WTC11 (cell line): ENCODE measurements around the gene PTEN.

ENCODE experiments used
- CBFB ChIP-seq: sonication (generic); formaldehyde crosslinking; IDR thresholded peaks from 2 replicates; pipeline ENCODE4 v1.8.1; 2022; ENCODE audit warnings: mild to moderate bottlenecking, low read depth, missing genetic modification reagents
- ELF4 ChIP-seq: sonication (generic); formaldehyde crosslinking; IDR thresholded peaks from 2 replicates; pipeline ENCODE4 v1.8.1; 2022; ENCODE audit warnings: low read depth, mild to moderate bottlenecking, moderate library complexity, missing genetic modification reagents
- GRHL2 ChIP-seq: fragments of 250-450 bp; sonication (Bioruptor Pico); IDR thresholded peaks from 2 replicates; pipeline ENCODE4 v1.8.0; 2022; ENCODE audit warnings: mild to moderate bottlenecking, moderate library complexity; ENCODE audit not compliant: insufficient replicate concordance, severe bottlenecking
- JUN ChIP-seq: sonication (generic); formaldehyde crosslinking; IDR thresholded peaks from 2 replicates; pipeline ENCODE4 v1.8.0; 2023; ENCODE audit warnings: mild to moderate bottlenecking, missing genetic modification reagents
- MXD4 ChIP-seq: fragments of 250-450 bp; sonication (Bioruptor Pico); IDR thresholded peaks from 2 replicates; pipeline ENCODE4 v1.8.0; 2021; ENCODE audit warnings: mild to moderate bottlenecking, moderate library complexity, borderline replicate concordance
- NR3C1 ChIP-seq: sonication (generic); formaldehyde crosslinking; conservative IDR thresholded peaks from 2 replicates; pipeline ENCODE4 v1.8.1; 2023; ENCODE audit warnings: low read depth, mild to moderate bottlenecking, missing genetic modification reagents
- TCF7 ChIP-seq: sonication (generic); formaldehyde crosslinking; IDR thresholded peaks from 2 replicates; pipeline ENCODE4 v1.8.0; 2022; ENCODE audit warnings: mild to moderate bottlenecking, low read depth, missing genetic modification reagents, moderate library complexity
- TEAD4 ChIP-seq: sonication (generic); formaldehyde crosslinking; IDR thresholded peaks from 2 replicates; pipeline ENCODE4 v1.8.0; 2022; ENCODE audit warnings: mild to moderate bottlenecking, missing genetic modification reagents
- ZNF263 ChIP-seq: sonication (generic); formaldehyde crosslinking; IDR thresholded peaks from 2 replicates; pipeline ENCODE4 v1.8.1; 2022; ENCODE audit warnings: low read depth, mild to moderate bottlenecking, moderate library complexity, missing genetic modification reagents
- TF ChIP-seq, protein P1 (sequence below): fragments of 200-600 bp; IDR thresholded peaks from 2 replicates; pipeline ENCODE4 v1.8.0; 2022; ENCODE audit warnings: antibody characterized with exemption

DNA sequence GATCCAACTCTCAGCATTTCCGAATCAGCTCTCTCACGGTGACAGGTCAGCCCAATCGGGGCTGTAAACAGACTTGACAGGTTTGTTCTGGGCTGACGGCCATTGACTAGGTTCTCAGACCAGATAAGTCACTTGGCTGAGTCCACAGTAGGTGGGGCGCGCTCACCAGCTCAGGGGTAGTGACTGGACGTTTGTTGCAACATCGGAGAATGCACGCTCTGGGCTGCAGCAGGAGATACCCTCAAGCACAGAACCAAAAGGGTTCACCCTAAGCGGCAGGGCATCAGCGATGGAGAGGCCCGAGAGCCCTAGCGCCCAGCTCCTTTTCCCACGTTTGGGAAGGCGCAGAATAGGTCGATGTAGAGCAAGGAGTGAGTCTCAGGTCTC, 1.9 kb upstream of the PTEN start:
- TF ChIP-seq TCF7 (CRISPR knock-in tag) (no peak), TEAD4 (CRISPR knock-in tag) (no peak), CBFB (CRISPR knock-in tag) (no peak), ZNF263 (no peak), NR3C1 (CRISPR knock-in tag) (no peak), JUN (CRISPR knock-in tag) (no peak), ELF4 (CRISPR knock-in tag) (no peak), GRHL2 (CRISPR knock-in tag) (no peak), MXD4 (no peak)
- TF ChIP-seq, protein P1, sequence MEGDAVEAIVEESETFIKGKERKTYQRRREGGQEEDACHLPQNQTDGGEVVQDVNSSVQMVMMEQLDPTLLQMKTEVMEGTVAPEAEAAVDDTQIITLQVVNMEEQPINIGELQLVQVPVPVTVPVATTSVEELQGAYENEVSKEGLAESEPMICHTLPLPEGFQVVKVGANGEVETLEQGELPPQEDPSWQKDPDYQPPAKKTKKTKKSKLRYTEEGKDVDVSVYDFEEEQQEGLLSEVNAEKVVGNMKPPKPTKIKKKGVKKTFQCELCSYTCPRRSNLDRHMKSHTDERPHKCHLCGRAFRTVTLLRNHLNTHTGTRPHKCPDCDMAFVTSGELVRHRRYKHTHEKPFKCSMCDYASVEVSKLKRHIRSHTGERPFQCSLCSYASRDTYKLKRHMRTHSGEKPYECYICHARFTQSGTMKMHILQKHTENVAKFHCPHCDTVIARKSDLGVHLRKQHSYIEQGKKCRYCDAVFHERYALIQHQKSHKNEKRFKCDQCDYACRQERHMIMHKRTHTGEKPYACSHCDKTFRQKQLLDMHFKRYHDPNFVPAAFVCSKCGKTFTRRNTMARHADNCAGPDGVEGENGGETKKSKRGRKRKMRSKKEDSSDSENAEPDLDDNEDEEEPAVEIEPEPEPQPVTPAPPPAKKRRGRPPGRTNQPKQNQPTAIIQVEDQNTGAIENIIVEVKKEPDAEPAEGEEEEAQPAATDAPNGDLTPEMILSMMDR = no peak
